Measurements from ENCODE around the gene ADGRB3.

DNA sequence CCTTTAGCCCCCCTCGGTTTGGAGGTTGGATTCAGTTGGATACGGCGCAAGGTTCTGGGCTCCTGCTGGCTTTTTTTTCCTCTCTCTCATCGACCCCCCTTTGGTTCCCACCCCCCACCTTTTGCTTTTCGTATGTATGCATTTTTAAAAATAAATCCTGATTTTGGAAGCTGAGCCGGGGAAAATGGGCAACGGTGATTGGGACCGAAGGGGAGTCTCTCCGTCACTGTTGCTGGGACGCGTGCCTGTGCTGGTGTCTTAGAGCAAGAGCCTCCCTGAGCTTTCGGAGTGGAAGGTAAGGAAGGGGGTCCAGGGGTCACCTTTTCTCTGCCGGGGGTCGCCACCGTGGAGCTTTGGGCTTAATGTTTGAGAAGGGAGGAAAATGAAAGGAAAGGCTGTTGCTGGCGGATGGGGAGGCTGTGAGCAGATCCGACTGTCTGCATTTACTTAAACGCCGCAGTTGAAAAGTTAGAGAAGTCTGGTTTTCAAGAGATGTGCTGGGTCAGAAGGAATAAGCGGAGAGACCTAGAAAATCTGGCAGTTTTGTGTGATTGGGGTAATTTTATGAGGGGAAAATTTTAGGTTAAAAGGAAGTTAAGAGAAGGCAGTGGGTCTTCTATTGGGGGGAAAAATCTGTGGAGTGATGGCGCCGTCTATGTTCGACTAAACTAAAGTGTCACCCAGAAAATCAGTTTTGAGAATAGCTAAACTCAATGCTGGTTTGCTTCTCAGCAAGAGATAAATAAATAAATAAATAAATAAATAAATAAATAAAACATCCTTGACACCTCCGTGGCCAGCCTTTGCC lies 828 bp downstream of the ADGRB3 start:
- no peak for TF ChIP-seq CTCF (IDR thresholded peaks at IDR 0.05)
- no peak for TF ChIP-seq POLR2A (IDR thresholded peaks at IDR 0.05)

All from upper lobe of left lung (tissue), 4 donors.